ENCODE data around the gene CA10.
A peak's percentile ranks its signal among the peaks of the same experiment; 100 is the strongest.

Gene CA10

GRCh38 chr17:51764387-51764971 lies 394.0 kb downstream of the CA10 start:
- Histone ChIP-seq H3K9ac (no peak overlapping the region), H3K36me3 (ENCODE audit: insufficient read depth) (no peaks in the 10 kb centered on the region), H3K27me3 (ENCODE audit: insufficient read depth, low read depth) (no peaks in the 10 kb centered on the region), H4K20me1 (ENCODE audit: insufficient read depth) (no peaks in the 10 kb centered on the region), H3K79me2 (ENCODE audit: insufficient read depth, low read depth) (no peaks in the 10 kb centered on the region), H3K4me2 (no peak overlapping the region), H3K27ac (no peak overlapping the region), H2AFZ (ENCODE audit: low read depth) (no peak overlapping the region), H3K4me1 (ENCODE audit: low read depth, poor library complexity, severe bottlenecking) (no peaks in the 10 kb centered on the region), H3K4me3 (IDR thresholded peaks at IDR 0.05; ENCODE audit: insufficient read depth, low read depth, low read length) (no peak overlapping the region)
- TF ChIP-seq CTCF (conservative IDR thresholded peaks at IDR 0.05; ENCODE audit: low read depth, low read length) = peak; percentile 98

GRCh38 chr17:51763058-51763457 lies 395.5 kb downstream of the CA10 start:
- Histone ChIP-seq H3K27ac (no peak overlapping the region), H4K20me1 (ENCODE audit: insufficient read depth) (no peaks in the 10 kb centered on the region), H2AFZ (ENCODE audit: low read depth) (no peak overlapping the region), H3K9ac (no peak overlapping the region), H3K4me1 (ENCODE audit: low read depth, poor library complexity, severe bottlenecking) (no peaks in the 10 kb centered on the region), H3K27me3 (ENCODE audit: insufficient read depth, low read depth) (no peaks in the 10 kb centered on the region), H3K4me2 (no peak overlapping the region), H3K79me2 (ENCODE audit: insufficient read depth, low read depth) (no peaks in the 10 kb centered on the region), H3K36me3 (ENCODE audit: insufficient read depth) (no peaks in the 10 kb centered on the region), H3K4me3 (IDR thresholded peaks at IDR 0.05; ENCODE audit: insufficient read depth, low read depth, low read length) (no peak overlapping the region)
- no peak for TF ChIP-seq CTCF (conservative IDR thresholded peaks at IDR 0.05; ENCODE audit: low read depth, low read length)

GRCh38 chr17:51761105-51761504 lies 397.4 kb downstream of the CA10 start:
- TF ChIP-seq CTCF (conservative IDR thresholded peaks at IDR 0.05; ENCODE audit: low read depth, low read length) = no peak
- Histone ChIP-seq H3K4me1 (ENCODE audit: low read depth, poor library complexity, severe bottlenecking) (no peaks in the 10 kb centered on the region), H4K20me1 (ENCODE audit: insufficient read depth) (no peaks in the 10 kb centered on the region), H3K4me3 (IDR thresholded peaks at IDR 0.05; ENCODE audit: insufficient read depth, low read depth, low read length) (no peak overlapping the region), H2AFZ (ENCODE audit: low read depth) (no peak overlapping the region), H3K79me2 (ENCODE audit: insufficient read depth, low read depth) (no peaks in the 10 kb centered on the region), H3K4me2 (no peak overlapping the region), H3K27me3 (ENCODE audit: insufficient read depth, low read depth) (no peaks in the 10 kb centered on the region), H3K27ac (no peak overlapping the region), H3K36me3 (ENCODE audit: insufficient read depth) (no peaks in the 10 kb centered on the region), H3K9ac (no peak overlapping the region)

GRCh38 chr17:51759260-51759659 lies 399.3 kb downstream of the CA10 start:
- no peak for TF ChIP-seq CTCF (conservative IDR thresholded peaks at IDR 0.05; ENCODE audit: low read depth, low read length)
- no peaks in the 10 kb centered on the region for H3K4me1 ChIP-seq (ENCODE audit: low read depth, poor library complexity, severe bottlenecking)
- no peaks in the 10 kb centered on the region for H3K79me2 ChIP-seq (ENCODE audit: insufficient read depth, low read depth)

More at GRCh38 chr17:51759260-51759659, 399.3 kb downstream of the CA10 start:
- no peaks in the 10 kb centered on the region for H3K27me3 ChIP-seq (ENCODE audit: insufficient read depth, low read depth)
- H4K20me1 ChIP-seq (ENCODE audit: insufficient read depth) = no peaks in the 10 kb centered on the region
- H2AFZ ChIP-seq (ENCODE audit: low read depth) = no peak overlapping the region
- no peak overlapping the region for H3K4me3 ChIP-seq (IDR thresholded peaks at IDR 0.05; ENCODE audit: insufficient read depth, low read depth, low read length)
- no peak overlapping the region for H3K9ac ChIP-seq
- H3K4me2 ChIP-seq = no peak overlapping the region
- H3K27ac ChIP-seq = no peak overlapping the region
- H3K36me3 ChIP-seq (ENCODE audit: insufficient read depth) = no peaks in the 10 kb centered on the region
